HCT116 (cell line): ENCODE results near the gene PCCA. TPM values are rescaled to one million over a fixed set of nuclear protein-coding genes. Genes with fewer than 3 reads are reported as not detected.

ENCODE experiments used
- ATAC-seq: fragments of 200-7000 bp; cut with Tn5 transposase; 2 replicates; pipeline ENCODE4 v1.9.1; 2020; ENCODE audit warnings: mild to moderate bottlenecking, moderate library complexity
- BruUV-seq: library from RNA; stranded (reverse); fragments of 400-500 nt; replicated peaks from 2 replicates; lab custom pipeline; 2021; lab: Mats Ljungman, UMichigan
- CTCF ChIA-PET: fragments of 300-600 bp; sonication (Branson Sonifier 250); formaldehyde crosslinking; loops from one replicate; lab custom pipeline; 2021; ENCODE audit warnings: antibody characterized with exemption; lab: Charles Lee
- POLR2A ChIA-PET: fragments of 300-600, 350-600 bp; sonication (Branson Sonifier 250); formaldehyde crosslinking; loops from one replicate; lab custom pipeline; 2021; ENCODE audit warnings: antibody characterized with exemption; lab: Charles Lee
- RAD21 ChIA-PET, 2 experiments: fragments of 300-600 bp; sonication (Branson Sonifier 250); formaldehyde crosslinking; loops; one replicate each; lab custom pipeline; 2023; ENCODE audit warnings: low total read pairs in 2 of 2; ENCODE audit not compliant: uncharacterized antibody in 2 of 2, unreplicated experiment in 2 of 2, low non-redundant PET in 1 of 2; lab: Charles Lee
- DNase-seq: peaks from one replicate; pipeline ENCODE4 v3.0.0-alpha.2; 2010; ENCODE audit warnings: low read depth, low spot score
- H2AFZ ChIP-seq: fragments of 200-600 bp; shearing (Covaris generic), sonication (generic); 2 replicates; pipeline ENCODE4 v1.6.1; 2017; ENCODE audit warnings: low read depth, mixed run types, mixed read lengths, antibody characterized with exemption, low read length; ENCODE audit not compliant: poor library complexity, severe bottlenecking
- H3K27ac ChIP-seq: 2 replicates; pipeline ENCODE4 v1.5.1; 2012; ENCODE audit warnings: low read depth, low read length
- H3K27me3 ChIP-seq: fragments of 200-600 bp; sonication (generic); 2 replicates; pipeline ENCODE4 v1.6.1; 2016; ENCODE audit warnings: mixed run types, low read length, mixed read lengths; ENCODE audit not compliant: insufficient read depth
- H3K36me3 ChIP-seq, 2 experiments: fragments of 200-500 bp in 1 of 2; fragments of 200-600 bp in 1 of 2; sonication (Bioruptor generic) in 1 of 2; sonication (generic) in 1 of 2; 2 replicates each; pipeline versions ENCODE4 v1.5.1 to v1.6.1; 2014 to 2016; ENCODE audit warnings: low read length in 2 of 2, inconsistent platforms in 1 of 2, mixed read lengths in 1 of 2, mixed run types in 1 of 2; ENCODE audit not compliant: insufficient read depth in 2 of 2, control insufficient read depth in 1 of 2
- H3K4me1 ChIP-seq, 2 experiments: fragments of 200-600 bp in 1 of 2; sonication (generic) in 1 of 2; 2 replicates each; pipeline versions ENCODE4 v1.5.1 to v1.6.1; 2012 to 2017; ENCODE audit warnings: low read length in 2 of 2, inconsistent platforms in 1 of 2, mild to moderate bottlenecking in 1 of 2, mixed read lengths in 1 of 2, mixed run types in 1 of 2, moderate library complexity in 1 of 2; ENCODE audit not compliant: insufficient read depth in 2 of 2, control insufficient read depth in 1 of 2
- H3K4me2 ChIP-seq: fragments of 200-600 bp; sonication (generic); 2 replicates; pipeline ENCODE4 v1.6.1; 2017; ENCODE audit warnings: mixed run types, low read length, mixed read lengths
- H3K4me3 ChIP-seq, 2 experiments: fragments of 200-600 bp in 1 of 2; sonication (generic) in 1 of 2; replicated peaks in 1 of 2; 2 replicates each; pipeline ENCODE4 v1.5.1; 2011 to 2016; ENCODE audit warnings: low read length in 2 of 2, control low read depth in 1 of 2, low read depth in 1 of 2, mild to moderate bottlenecking in 1 of 2, mixed read lengths in 1 of 2, mixed run types in 1 of 2
- H3K79me2 ChIP-seq: fragments of 200-600 bp; sonication (generic); 2 replicates; pipeline ENCODE4 v1.6.1; 2017; ENCODE audit warnings: mild to moderate bottlenecking, mixed run types, low read length, moderate library complexity, mixed read lengths; ENCODE audit not compliant: insufficient read depth
- H3K9ac ChIP-seq: fragments of 200-600 bp; sonication (generic); 2 replicates; pipeline ENCODE4 v1.6.1; 2016; ENCODE audit warnings: low read length, mixed read lengths
- H3K9me2 ChIP-seq: fragments of 200-600 bp; sonication (generic), shearing (Covaris generic); 2 replicates; pipeline ENCODE4 v1.6.1; 2017; ENCODE audit warnings: mixed run types, mild to moderate bottlenecking, moderate library complexity; ENCODE audit not compliant: insufficient read depth
- H3K9me3 ChIP-seq, 2 experiments: fragments of 200-500 bp in 1 of 2; fragments of 200-600 bp in 1 of 2; sonication (Bioruptor generic) in 1 of 2; sonication (generic) in 1 of 2; 2 replicates each; pipeline ENCODE4 v1.6.1; 2014 to 2017; ENCODE audit warnings: low read length in 2 of 2, mixed read lengths in 2 of 2, inconsistent platforms in 1 of 2, low read depth in 1 of 2, mild to moderate bottlenecking in 1 of 2, mixed run types in 1 of 2, moderate library complexity in 1 of 2; ENCODE audit not compliant: control insufficient read depth in 1 of 2, insufficient read depth in 1 of 2
- H4K20me1 ChIP-seq: fragments of 200-600 bp; sonication (generic), shearing (Covaris generic); 2 replicates; pipeline ENCODE4 v1.6.1; 2017; ENCODE audit warnings: mixed run types, mild to moderate bottlenecking, moderate library complexity; ENCODE audit not compliant: insufficient read depth
- ATF3 ChIP-seq: IDR thresholded peaks from 2 replicates; pipeline ENCODE4 v1.6.1; 2012
- CBX3 ChIP-seq: IDR thresholded peaks from 2 replicates; pipeline ENCODE4 v1.6.1; 2012; ENCODE audit warnings: low read depth
- CEBPB ChIP-seq: IDR thresholded peaks from 2 replicates; pipeline ENCODE4 v1.6.1; 2012; ENCODE audit warnings: low read depth
- EGR1 ChIP-seq: IDR thresholded peaks from 2 replicates; pipeline ENCODE4 v1.6.1; 2012; ENCODE audit warnings: low read depth
- ELF1 ChIP-seq: IDR thresholded peaks from 2 replicates; pipeline ENCODE4 v1.6.1; 2012; ENCODE audit warnings: low read depth, borderline replicate concordance
- EZH2 ChIP-seq: fragments of 200-600 bp; sonication (generic); IDR thresholded peaks from 2 replicates; pipeline ENCODE4 v1.6.1; 2017; ENCODE audit warnings: antibody characterized with exemption, mixed run types
- FOSL1 ChIP-seq: IDR thresholded peaks from 2 replicates; pipeline ENCODE4 v1.6.1; 2012; ENCODE audit warnings: low read depth
- JUND ChIP-seq: IDR thresholded peaks from 2 replicates; pipeline ENCODE4 v1.6.1; 2012
- POLR2A ChIP-seq: IDR thresholded peaks from 2 replicates; pipeline ENCODE4 v1.7.0; 2011; ENCODE audit warnings: borderline replicate concordance; ENCODE audit not compliant: insufficient read depth, insufficient read length; ENCODE audit errors: extremely low read depth
- RAD21 ChIP-seq: IDR thresholded peaks from 2 replicates; pipeline ENCODE4 v1.6.1; 2012; ENCODE audit warnings: low read depth, mild to moderate bottlenecking
- REST ChIP-seq: IDR thresholded peaks from 2 replicates; pipeline ENCODE4 v1.6.1; 2012; ENCODE audit warnings: low read depth
- SP1 ChIP-seq: IDR thresholded peaks from 2 replicates; pipeline ENCODE4 v1.6.1; 2012; ENCODE audit warnings: low read depth
- SRF ChIP-seq: IDR thresholded peaks from 2 replicates; pipeline ENCODE4 v1.6.1; 2012; ENCODE audit warnings: low read depth
- TCF7L2 ChIP-seq: IDR thresholded peaks from 2 replicates; pipeline ENCODE4 v1.7.0; 2011; ENCODE audit warnings: borderline replicate concordance, inconsistent platforms; ENCODE audit not compliant: insufficient read depth, insufficient read length; ENCODE audit errors: extremely low read depth
- YY1 ChIP-seq: IDR thresholded peaks from 2 replicates; pipeline ENCODE4 v1.6.1; 2011; ENCODE audit warnings: low read length, low read depth, moderate library complexity, mild to moderate bottlenecking; ENCODE audit not compliant: insufficient replicate concordance; ENCODE audit errors: extremely low read depth
- ZFX ChIP-seq: fragments of 450-650 bp; IDR thresholded peaks from 2 replicates; pipeline ENCODE4 v1.6.1; 2017
- ZNF274 ChIP-seq: fragments of 200-500 bp; sonication (Bioruptor generic); IDR thresholded peaks from 2 replicates; pipeline ENCODE4 v1.6.1; 2014; ENCODE audit warnings: mild to moderate bottlenecking, low read depth, low read length, inconsistent platforms
- intact Hi-C: fragments of 100-400 bp; cut with micrococcal nuclease; formaldehyde crosslinking; loops from 2 replicates; pipeline ENCODE4 v1.10.0; 2022
- total RNA-seq: library from RNA; stranded (reverse); gene quantifications from one replicate; pipeline ENCODE4 v1.2.1, GENCODE V29; 2021; ENCODE audit not compliant: unreplicated experiment
- TF ChIP-seq, protein P1 (sequence below), 3 experiments: fragments of 200-600 bp in 1 of 3; sonication (generic) in 1 of 3; IDR thresholded peaks in 2 of 3; conservative IDR thresholded peaks in 1 of 3; 2 replicates each; pipeline ENCODE4 v1.5.1; 2012 to 2017; ENCODE audit warnings: low read depth in 2 of 3, low read length in 2 of 3, antibody characterized with exemption in 1 of 3, borderline replicate concordance in 1 of 3, control low read depth in 1 of 3, mild to moderate bottlenecking in 1 of 3, mixed read lengths in 1 of 3, mixed run types in 1 of 3, moderate library complexity in 1 of 3; ENCODE audit not compliant: insufficient read depth in 1 of 3

PCCA gene
- total RNA-seq, 1 experiment from 2014 or later = 23.0 TPM

DNA sequence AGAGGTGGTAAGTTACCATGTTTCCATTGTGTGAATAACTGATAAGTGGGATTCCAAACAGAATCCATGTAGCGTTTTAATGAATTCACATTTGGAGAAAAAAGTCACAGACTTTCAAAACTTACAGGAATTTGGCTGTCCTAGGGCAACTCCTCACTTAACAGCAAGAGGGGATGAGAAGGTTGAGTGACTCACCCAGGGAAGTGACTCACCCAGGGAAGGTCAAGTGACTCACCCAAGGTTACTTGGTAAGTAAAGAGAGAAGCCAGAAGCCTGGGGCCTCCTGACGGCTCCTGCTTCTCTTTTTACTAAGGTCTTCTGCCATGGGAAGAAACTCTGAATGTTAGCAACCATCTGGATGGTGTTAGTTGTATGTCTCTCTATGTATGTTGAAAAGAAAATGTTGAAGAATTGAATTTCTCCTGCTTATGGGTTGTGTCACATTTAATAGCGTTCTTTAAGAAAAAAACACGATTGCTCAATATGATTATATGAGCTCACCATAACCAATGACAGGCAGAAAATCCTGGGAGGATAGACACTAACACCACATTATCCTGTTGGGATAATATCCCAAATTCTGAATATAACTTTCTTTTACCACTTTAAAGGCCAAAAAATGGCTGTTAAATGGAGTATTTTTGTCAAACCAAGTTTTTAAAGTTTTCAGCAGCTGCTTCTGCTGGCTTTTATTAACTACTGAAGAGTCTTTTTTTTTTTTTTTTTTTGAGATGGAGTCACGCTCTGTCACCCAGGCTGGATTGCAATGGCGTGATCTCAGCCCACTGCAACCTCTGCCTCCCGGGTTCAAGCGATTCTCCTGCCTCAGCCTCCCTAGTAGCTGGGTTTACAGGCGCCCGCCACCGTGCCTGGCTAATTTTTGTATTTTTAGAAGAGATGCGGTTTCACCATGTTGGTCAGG is 304.1 kb downstream of the PCCA start:
- H3K4me2 ChIP-seq = peak overlapping the region; percentile 77
- H4K20me1 ChIP-seq = no peaks in the 10 kb centered on the region
- peak overlapping the region; percentile 59 for H3K9ac ChIP-seq
- TF ChIP-seq FOSL1 (peak; percentile 100), ZNF274 (no peak), TCF7L2 (peak; percentile 84), ATF3 (peak; percentile 68), CEBPB (peak; percentile 92), RAD21 (peak; percentile 49; the same call in 1 of the 2 replicates), SRF (peak; percentile 90), CBX3 (peak; percentile 80), SP1 (peak; percentile 96), REST (no peak), YY1 (no peak), JUND (peak; percentile 100), EZH2 (no peak), ZFX (no peak), EGR1 (no peak), ELF1 (no peak), POLR2A (no peak)
- TF ChIP-seq, protein P1, sequence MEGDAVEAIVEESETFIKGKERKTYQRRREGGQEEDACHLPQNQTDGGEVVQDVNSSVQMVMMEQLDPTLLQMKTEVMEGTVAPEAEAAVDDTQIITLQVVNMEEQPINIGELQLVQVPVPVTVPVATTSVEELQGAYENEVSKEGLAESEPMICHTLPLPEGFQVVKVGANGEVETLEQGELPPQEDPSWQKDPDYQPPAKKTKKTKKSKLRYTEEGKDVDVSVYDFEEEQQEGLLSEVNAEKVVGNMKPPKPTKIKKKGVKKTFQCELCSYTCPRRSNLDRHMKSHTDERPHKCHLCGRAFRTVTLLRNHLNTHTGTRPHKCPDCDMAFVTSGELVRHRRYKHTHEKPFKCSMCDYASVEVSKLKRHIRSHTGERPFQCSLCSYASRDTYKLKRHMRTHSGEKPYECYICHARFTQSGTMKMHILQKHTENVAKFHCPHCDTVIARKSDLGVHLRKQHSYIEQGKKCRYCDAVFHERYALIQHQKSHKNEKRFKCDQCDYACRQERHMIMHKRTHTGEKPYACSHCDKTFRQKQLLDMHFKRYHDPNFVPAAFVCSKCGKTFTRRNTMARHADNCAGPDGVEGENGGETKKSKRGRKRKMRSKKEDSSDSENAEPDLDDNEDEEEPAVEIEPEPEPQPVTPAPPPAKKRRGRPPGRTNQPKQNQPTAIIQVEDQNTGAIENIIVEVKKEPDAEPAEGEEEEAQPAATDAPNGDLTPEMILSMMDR (IDR thresholded peaks at IDR 0.05 in 2 of 3, conservative IDR thresholded peaks at IDR 0.05 in 1 of 3; ENCODE audit: borderline replicate concordance in 1 of 3, insufficient read depth in 1 of 3, low read depth in 2 of 3, low read length in 2 of 3) = no peak

More for the DNA sequence above, 304.1 kb downstream of the PCCA start:
- no peak overlapping the region for H2AFZ ChIP-seq
- TSS peak; percentile 67 for BruUV-seq
- peaks cover 83 to 87% of the 10 kb centered on the region in 2 experiments for H3K4me1 ChIP-seq
- peak overlapping the region in 1 of 2 experiments; percentile 46; a peak in 2 of 4 replicates for H3K4me3 ChIP-seq
- DNase-seq (peak; percentile 98), ATAC-seq (peak; percentile 79)
- H3K9me3 ChIP-seq = no peaks in the 10 kb centered on the region
- RAD21 ChIA-PET = interaction anchor here in 1 of 2 experiments (0.7 to 1.0 kb wide), 2 partner anchors 122 to 134 kb away, joined by 3 to 5 read pairs; no protein-coding TSS in a partner anchor
- H3K27me3 ChIP-seq = no peaks in the 10 kb centered on the region
- peak overlapping the region; percentile 98 for H3K27ac ChIP-seq
- intact Hi-C loops = loop anchor here (1.0 to 5.0 kb wide), 3 partner anchors 41 to 736 kb away; no protein-coding TSS in a partner anchor
- CTCF ChIA-PET = no interaction called here
- H3K36me3 ChIP-seq = 0 out of 4 replicates have a peak, but pooled peaks cover 0 to 5% of the 10 kb centered on the region in 2 experiments
- no peaks in the 10 kb centered on the region for H3K9me2 ChIP-seq
- POLR2A ChIA-PET = interaction anchor here (1.2 to 2.7 kb wide), 2 partner anchors 11 to 92 kb away, joined by 3 to 9 read pairs; no protein-coding TSS in a partner anchor
- no peaks in the 10 kb centered on the region for H3K79me2 ChIP-seq
